Heart left ventricle (tissue), 16 donors: ENCODE measurements around the gene EYS. TPM values are rescaled to one million over a fixed set of nuclear protein-coding genes. Genes with fewer than 3 reads are reported as not detected.

Experiments used
- ATAC-seq, 4 donors: fragments of 200-7000 bp; cut with Tn5 transposase; one replicate each; pipeline ENCODE4 v1.9.1; 2020 to 2022; ENCODE audit warnings: moderate library complexity in 4 of 4, mild to moderate bottlenecking in 3 of 4, moderate number of reproducible peaks in 1 of 4
- DNase-seq, 5 donors: peaks; one replicate each; pipeline ENCODE4 v3.0.0-alpha.2; 2020
- H3K27ac ChIP-seq, 12 donors: fragments of 200-600 bp; sonication (generic) in 4 of 12; one replicate each; pipeline versions ENCODE4 v1.5.0 to v1.8.0; 2016 to 2022; ENCODE audit warnings: mild to moderate bottlenecking in 2 of 12
- H3K27me3 ChIP-seq, 9 donors: fragments of 200-600 bp; sonication (generic) in 2 of 9; one replicate each; pipeline versions ENCODE4 v1.5.1 to v1.8.0; 2016 to 2022; ENCODE audit warnings: mild to moderate bottlenecking in 3 of 9
- H3K36me3 ChIP-seq, 9 donors: fragments of 200-600 bp; sonication (generic) in 2 of 9; one replicate each; pipeline versions ENCODE4 v1.5.0 to v1.8.0; 2018 to 2022; ENCODE audit warnings: mild to moderate bottlenecking in 2 of 9
- H3K4me1 ChIP-seq, 12 donors: fragments of 200-600 bp; sonication (generic) in 4 of 12; one replicate each; pipeline versions ENCODE4 v1.5.0 to v1.8.0; 2016 to 2022; ENCODE audit warnings: mild to moderate bottlenecking in 3 of 12
- H3K4me3 ChIP-seq, 12 donors: fragments of 200-600 bp; sonication (generic) in 4 of 12; one replicate each; pipeline versions ENCODE4 v1.5.0 to v1.8.0; 2017 to 2022; ENCODE audit warnings: mild to moderate bottlenecking in 9 of 12, moderate library complexity in 4 of 12
- H3K9me3 ChIP-seq, 12 donors: fragments of 200-600 bp; sonication (generic) in 4 of 12; one replicate each; pipeline versions ENCODE4 v1.5.0 to v1.8.0; 2016 to 2022; ENCODE audit warnings: mild to moderate bottlenecking in 1 of 12
- CTCF ChIP-seq, 12 donors: fragments of 200-600 bp; sonication (generic) in 4 of 12; IDR thresholded peaks; one replicate each; pipeline versions ENCODE4 v1.5.0 to v1.8.0; 2018 to 2022; ENCODE audit warnings: antibody characterized with exemption in 12 of 12, mild to moderate bottlenecking in 5 of 12
- POLR2A ChIP-seq, 2 donors: fragments of 450-650 bp; IDR thresholded peaks; one replicate each; pipeline ENCODE4 v1.6.1; 2017; ENCODE audit warnings: antibody characterized with exemption in 2 of 2, mild to moderate bottlenecking in 2 of 2, moderate library complexity in 2 of 2
- WGBS, 4 donors: extraction: QIAGEN DNeasy Blood & Tissue Kit in 2 of 4; methylation state at CpG; one replicate each; pipeline versions ENCODE4 v1.1.5 to v1.1.7; 2013 to 2018; 5-methylcytosine and 5-hydroxymethylcytosine counted together
- intact Hi-C, 10 donors: fragments of 100-400 bp; cut with DNase I; formaldehyde crosslinking; loops; one replicate each; pipeline versions ENCODE4 v1.11.1 to v1.14.2; 2022
- polyA plus RNA-seq, 2 donors: library from polyadenylated mRNA; stranded (reverse); fragments of 200-250 nt; gene quantifications; one replicate each; pipeline ENCODE4 v1.2.3, GENCODE V29; 2013
- total RNA-seq, 9 donors: library from RNA; depleted of rRNA in 2 of 9; stranded (reverse); fragments of >200 nt in 2 of 9; fragmentation: NEBNext Ultra II Directional in 3 of 9; extraction: Animal tissue kit (Norgen Biotek cat#: 25700) in 3 of 9; gene quantifications; one replicate each; pipeline versions ENCODE4 v1.1.0 to v1.2.4, GENCODE V29; 2016 to 2023
- donor health status: ischemic (EF 13 %, LVEDD 7.1; RV severe dilation, severe dysfunction).
- donor health status: healthy with polysubstance abuse.
- donor health status: DM: no; HTN: yes; CAD: no.
- donor health status: DM: no; HTN: no; CAD: no.
- donor health status: ischemic (EF 25% LVEDD 6.9; RV normal size, moderate dysfunction).
- donor health status: ischemic (EF 25% LVEDD 5.7; RV mildly dilated, moderate dysfunction).
- donor health status: healthy.
- donor health status: DM: yes; HTN: yes; CAD: no.
- donor health status: ischemic (EF 35%, LVEDD 5.7; RV mildly dilated, moderate dysfunction).
- donor health status: nonischemic (EF 11% LVEDD 7.7; RV severe dilation, severe dysfunction).
- donor health status: DM: yes; HTN: yes; CAD: no.
- donor health status: PGD.
- donor health status: ischemic (EF 29% LVEDD 5.4; RV normal size, mild dysfunction).
- donor health status: nonischemic (EF 23%, LVEDD 6.1; RV moderate dilation, normal function).

EYS gene
- total and polyA plus RNA-seq, 11 donors: 0.07 to 0.27 (median 0.08) TPM; not detected in 8

GRCh38 chr6:64721865-64722264, 985.2 kb downstream of the EYS start:
- H3K9me3 ChIP-seq: no peaks in the 10 kb centered on the region
- no peak for DNase-seq
- WGBS, 4 donors: 93 to 96% (median 96%) methylated on average over 2 of the region's 2 CpGs
- H3K4me1 ChIP-seq: no peaks in the 10 kb centered on the region
- no peaks in the 10 kb centered on the region for H3K36me3 ChIP-seq
- no peak overlapping the region for H3K27ac ChIP-seq
- H3K4me3 ChIP-seq: no peak overlapping the region
- no peak for ATAC-seq
- no peak for TF ChIP-seq POLR2A (IDR thresholded peaks at IDR 0.05)
- no peaks in the 10 kb centered on the region for H3K27me3 ChIP-seq
- intact Hi-C loops: no loop called here

GRCh38 chr6:64717281-64717680, 989.7 kb downstream of the EYS start:
- no peak for DNase-seq
- Histone ChIP-seq H3K4me1 (no peaks in the 10 kb centered on the region), H3K9me3 (no peaks in the 10 kb centered on the region), H3K36me3 (no peaks in the 10 kb centered on the region), H3K27ac (no peak overlapping the region), H3K4me3 (no peak overlapping the region), H3K27me3 (no peaks in the 10 kb centered on the region)
- no peak for ATAC-seq
- WGBS, 4 donors: 80 to 94% (median 87%) methylated on average over 3 of the region's 3 CpGs
- TF ChIP-seq CTCF (IDR thresholded peaks at IDR 0.05) (no peak), POLR2A (IDR thresholded peaks at IDR 0.05) (no peak)
- intact Hi-C loops: no loop called here

DNA sequence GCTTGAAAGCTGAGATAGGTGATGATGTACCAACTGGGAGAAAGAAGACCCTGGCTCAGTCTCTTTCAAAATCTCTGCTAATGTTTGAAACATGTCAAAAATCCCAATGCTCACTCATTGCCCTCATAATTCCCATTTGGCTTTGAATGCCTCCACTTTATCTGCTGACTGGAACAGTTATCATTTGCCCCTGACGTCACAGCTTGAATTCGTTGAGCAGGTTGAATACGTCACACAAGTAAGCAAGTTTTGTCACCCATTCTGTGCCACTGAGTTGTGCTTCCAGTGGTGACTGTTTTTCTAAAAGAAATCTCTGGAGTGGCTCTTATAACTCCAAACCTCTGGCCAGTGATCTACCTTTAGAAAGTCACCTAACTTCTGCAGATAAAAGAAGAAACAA, 991.4 kb downstream of the EYS start:
- no peaks in the 10 kb centered on the region for H3K36me3 ChIP-seq
- H3K27ac ChIP-seq: no peak overlapping the region
- no peak for TF ChIP-seq POLR2A (IDR thresholded peaks at IDR 0.05)
- TF ChIP-seq CTCF (IDR thresholded peaks at IDR 0.05): no peak
- no peak for ATAC-seq
- H3K4me3 ChIP-seq: no peak overlapping the region
- no peaks in the 10 kb centered on the region for H3K4me1 ChIP-seq
- DNase-seq: no peak
- intact Hi-C loops: no loop called here
- WGBS, 4 donors: 68 to 83% (median 71%) methylated on average over 3 of the region's 3 CpGs
- no peaks in the 10 kb centered on the region for H3K9me3 ChIP-seq
- no peaks in the 10 kb centered on the region for H3K27me3 ChIP-seq

DNA sequence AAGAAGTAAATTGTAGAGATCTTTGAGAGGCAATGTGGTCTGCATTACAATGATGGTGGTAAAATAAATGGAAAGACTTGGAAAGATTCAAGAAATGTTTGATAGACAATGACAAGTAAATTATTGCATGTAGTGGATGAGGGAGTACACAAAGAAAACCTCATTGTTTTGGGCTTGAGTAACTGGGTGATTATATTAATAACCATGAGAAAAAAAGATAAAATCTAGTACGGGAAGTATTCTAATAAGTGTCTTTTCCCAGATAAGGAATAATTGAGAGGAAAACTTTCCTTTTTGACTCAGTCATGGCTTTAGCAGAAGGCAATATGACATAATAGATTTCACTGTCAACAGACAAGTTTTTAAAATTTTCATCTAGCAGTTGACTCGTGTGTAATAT, 993.0 kb downstream of the EYS start:
- DNase-seq: no peak
- no peaks in the 10 kb centered on the region for H3K9me3 ChIP-seq
- H3K4me3 ChIP-seq: no peak overlapping the region
- no peaks in the 10 kb centered on the region for H3K27me3 ChIP-seq
- WGBS, 4 donors: 42 to 58% (median 49%) methylated on average over 2 of the region's 2 CpGs
- H3K36me3 ChIP-seq: no peaks in the 10 kb centered on the region
- no peaks in the 10 kb centered on the region for H3K4me1 ChIP-seq
- ATAC-seq: no peak
- no peak overlapping the region for H3K27ac ChIP-seq
- intact Hi-C loops: no loop called here
- no peak for TF ChIP-seq POLR2A (IDR thresholded peaks at IDR 0.05)
- no peak for TF ChIP-seq CTCF (IDR thresholded peaks at IDR 0.05)

GRCh38 chr6:64713175-64713574, 993.9 kb downstream of the EYS start:
- no peak for ATAC-seq
- Histone ChIP-seq H3K4me3 (no peak overlapping the region), H3K27ac (no peak overlapping the region), H3K4me1 (no peaks in the 10 kb centered on the region), H3K36me3 (no peaks in the 10 kb centered on the region), H3K27me3 (no peaks in the 10 kb centered on the region), H3K9me3 (no peaks in the 10 kb centered on the region)
- 54 to 74% (median 68%) methylated on average over 1 of the region's 1 CpG for WGBS, 4 donors
- no peak for DNase-seq
- no peak for TF ChIP-seq POLR2A (IDR thresholded peaks at IDR 0.05)
- no peak for TF ChIP-seq CTCF (IDR thresholded peaks at IDR 0.05)
- intact Hi-C loops: no loop called here
